WI38 (cell line): ENCODE measurements around the gene PCDHB11.
"Not testable (repeated sequence)": the region's sequence is repeated elsewhere in the genome, so short reads cannot be mapped to it uniquely, and the experiment has no call there.

Experiments used
- H3K4me3 ChIP-seq: 2 replicates; pipeline ENCODE4 v1.5.1; 2011; ENCODE audit warnings: low read depth, mild to moderate bottlenecking, control low read depth, low read length
- TF ChIP-seq, protein P1 (sequence below): IDR thresholded peaks from 2 replicates; pipeline ENCODE4 v1.5.1; 2012; ENCODE audit warnings: low read depth, mild to moderate bottlenecking, control low read depth, low read length

PCDHB11 gene

DNA sequence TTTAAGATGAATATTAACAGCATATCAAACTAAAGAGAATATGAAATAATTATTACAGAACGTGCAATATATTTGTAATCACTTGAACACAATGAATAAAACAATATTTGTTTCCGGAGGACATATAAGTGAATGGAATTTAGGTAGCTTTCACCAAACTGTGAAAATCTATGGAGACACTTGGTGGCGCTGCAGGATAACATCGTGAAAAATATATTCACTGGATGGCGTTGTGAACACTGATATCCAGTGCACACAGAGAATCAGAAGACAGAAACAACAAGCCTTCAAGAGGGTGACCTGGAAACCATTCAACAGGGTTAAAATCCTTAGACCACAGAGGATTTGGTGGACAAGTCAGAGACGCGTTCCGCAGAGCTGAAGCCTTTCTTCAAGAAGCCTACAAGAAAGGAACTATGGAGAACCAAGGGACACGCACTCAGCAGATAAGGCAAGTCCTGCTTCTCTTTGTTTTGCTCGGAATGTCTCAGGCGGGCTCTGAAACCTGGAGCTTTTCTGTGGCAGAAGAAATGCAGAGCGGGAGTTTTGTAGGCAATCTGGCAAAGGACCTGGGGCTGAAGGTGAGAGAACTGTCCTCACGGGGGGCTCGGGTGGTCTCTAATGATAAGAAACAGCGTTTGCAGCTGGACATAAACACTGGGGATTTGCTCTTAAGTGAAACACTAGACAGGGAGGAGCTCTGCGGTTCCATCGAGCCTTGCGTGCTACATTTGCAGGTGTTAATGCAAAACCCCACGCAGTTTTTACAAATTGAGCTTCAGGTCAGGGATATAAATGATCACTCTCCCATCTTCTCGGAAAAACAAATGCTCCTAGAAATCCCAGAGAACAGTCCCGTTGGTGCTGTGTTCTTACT is at the start of gene PCDHB11:
TSS of gene PCDHB11 (plus strand) at position 269 of the 877 bp plus-strand sequence. CDS start at position 417, 148 bp downstream.
- TF ChIP-seq, protein P1, sequence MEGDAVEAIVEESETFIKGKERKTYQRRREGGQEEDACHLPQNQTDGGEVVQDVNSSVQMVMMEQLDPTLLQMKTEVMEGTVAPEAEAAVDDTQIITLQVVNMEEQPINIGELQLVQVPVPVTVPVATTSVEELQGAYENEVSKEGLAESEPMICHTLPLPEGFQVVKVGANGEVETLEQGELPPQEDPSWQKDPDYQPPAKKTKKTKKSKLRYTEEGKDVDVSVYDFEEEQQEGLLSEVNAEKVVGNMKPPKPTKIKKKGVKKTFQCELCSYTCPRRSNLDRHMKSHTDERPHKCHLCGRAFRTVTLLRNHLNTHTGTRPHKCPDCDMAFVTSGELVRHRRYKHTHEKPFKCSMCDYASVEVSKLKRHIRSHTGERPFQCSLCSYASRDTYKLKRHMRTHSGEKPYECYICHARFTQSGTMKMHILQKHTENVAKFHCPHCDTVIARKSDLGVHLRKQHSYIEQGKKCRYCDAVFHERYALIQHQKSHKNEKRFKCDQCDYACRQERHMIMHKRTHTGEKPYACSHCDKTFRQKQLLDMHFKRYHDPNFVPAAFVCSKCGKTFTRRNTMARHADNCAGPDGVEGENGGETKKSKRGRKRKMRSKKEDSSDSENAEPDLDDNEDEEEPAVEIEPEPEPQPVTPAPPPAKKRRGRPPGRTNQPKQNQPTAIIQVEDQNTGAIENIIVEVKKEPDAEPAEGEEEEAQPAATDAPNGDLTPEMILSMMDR, result peak; percentile 18; the same call in 1 of the 2 replicates
- H3K4me3 ChIP-seq, result peak within 1 kb of the TSS; percentile 46

DNA sequence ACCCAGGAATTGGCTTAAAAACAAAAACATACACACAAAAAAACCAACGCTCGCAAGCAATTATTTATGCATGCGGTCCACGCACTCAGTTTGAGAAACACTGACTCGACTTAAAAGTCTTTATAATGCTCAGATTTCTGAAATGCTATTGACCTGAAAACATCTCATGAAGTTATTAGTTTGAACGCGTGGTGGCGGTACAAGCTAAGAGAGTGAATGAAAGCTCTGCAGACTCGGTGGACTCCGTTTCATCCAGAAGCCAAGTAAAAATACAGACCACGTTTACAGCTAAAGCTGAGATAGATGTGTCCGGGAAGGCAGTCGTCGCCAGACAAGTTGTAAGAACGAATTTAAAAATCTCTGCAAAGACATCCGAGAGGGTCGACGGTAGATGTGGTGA is 49.6 kb upstream of the PCDHB11 start, which contains the start of gene PCDHB6:
TSS of gene PCDHB6 (plus strand) at position 246 of the 400 bp plus-strand sequence. CDS start 201 bp downstream, outside the sequence.
- peak within 1 kb of the TSS; percentile 34 for H3K4me3 ChIP-seq
- TF ChIP-seq, protein P1, result 0 out of 2 replicates have a peak, but pooled peaks have one; percentile 13

DNA sequence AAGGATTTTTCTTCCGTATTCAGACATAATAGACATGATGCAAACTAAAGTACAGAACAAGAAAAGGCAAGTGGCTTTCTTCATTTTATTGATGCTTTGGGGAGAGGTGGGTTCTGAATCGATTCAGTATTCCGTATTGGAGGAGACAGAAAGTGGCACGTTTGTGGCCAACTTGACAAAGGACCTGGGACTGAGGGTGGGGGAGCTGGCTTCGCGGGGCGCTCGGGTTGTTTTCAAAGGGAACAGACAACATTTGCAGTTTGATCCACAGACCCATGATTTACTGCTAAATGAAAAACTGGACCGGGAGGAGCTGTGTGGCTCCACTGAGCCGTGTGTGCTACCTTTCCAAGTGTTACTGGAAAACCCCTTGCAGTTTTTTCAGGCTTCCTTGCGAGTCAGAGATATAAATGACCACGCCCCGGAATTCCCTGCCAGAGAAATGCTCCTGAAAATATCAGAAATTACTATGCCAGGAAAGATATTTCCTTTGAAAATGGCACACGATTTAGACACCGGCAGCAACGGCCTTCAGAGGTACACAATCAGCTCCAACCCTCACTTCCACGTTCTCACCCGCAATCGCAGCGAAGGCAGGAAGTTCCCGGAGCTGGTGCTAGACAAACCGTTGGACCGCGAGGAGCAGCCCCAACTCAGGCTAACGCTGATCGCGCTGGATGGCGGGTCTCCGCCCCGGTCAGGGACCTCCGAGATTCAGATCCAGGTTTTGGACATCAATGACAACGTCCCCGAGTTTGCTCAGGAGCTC is 49.0 kb upstream of the PCDHB11 start:
- H3K4me3 ChIP-seq, result peak overlapping the region; percentile 34
- TF ChIP-seq, protein P1, result no peak

DNA sequence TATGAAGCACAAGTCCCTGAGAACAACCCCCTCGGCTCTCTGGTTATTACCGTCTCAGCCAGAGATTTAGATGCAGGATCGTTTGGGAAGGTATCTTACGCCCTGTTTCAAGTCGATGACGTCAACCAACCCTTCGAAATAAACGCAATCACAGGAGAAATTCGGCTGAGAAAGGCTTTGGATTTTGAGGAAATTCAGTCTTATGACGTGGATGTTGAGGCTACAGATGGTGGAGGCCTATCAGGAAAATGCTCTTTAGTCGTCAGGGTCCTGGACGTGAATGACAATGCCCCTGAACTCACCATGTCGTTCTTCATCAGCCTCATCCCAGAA is 48.5 kb upstream of the PCDHB11 start:
- TF ChIP-seq, protein P1, result no peak
- no peak overlapping the region for H3K4me3 ChIP-seq

DNA sequence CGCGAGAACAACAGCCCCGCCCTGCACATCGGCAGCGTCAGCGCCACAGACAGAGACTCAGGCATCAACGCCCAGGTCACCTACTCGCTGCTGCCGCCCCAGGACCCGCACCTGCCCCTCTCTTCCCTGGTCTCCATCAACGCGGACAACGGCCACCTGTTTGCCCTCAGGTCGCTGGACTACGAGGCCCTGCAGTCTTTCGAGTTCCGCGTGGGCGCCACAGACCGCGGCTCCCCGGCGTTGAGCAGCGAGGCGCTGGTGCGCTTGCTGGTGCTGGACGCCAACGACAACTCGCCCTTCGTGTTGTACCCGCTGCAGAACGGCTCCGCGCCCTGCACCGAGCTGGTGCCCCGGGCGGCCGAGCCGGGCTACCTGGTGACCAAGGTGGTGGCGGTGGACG is 47.8 kb upstream of the PCDHB11 start:
- not testable (repeated sequence) for H3K4me3 ChIP-seq

DNA sequence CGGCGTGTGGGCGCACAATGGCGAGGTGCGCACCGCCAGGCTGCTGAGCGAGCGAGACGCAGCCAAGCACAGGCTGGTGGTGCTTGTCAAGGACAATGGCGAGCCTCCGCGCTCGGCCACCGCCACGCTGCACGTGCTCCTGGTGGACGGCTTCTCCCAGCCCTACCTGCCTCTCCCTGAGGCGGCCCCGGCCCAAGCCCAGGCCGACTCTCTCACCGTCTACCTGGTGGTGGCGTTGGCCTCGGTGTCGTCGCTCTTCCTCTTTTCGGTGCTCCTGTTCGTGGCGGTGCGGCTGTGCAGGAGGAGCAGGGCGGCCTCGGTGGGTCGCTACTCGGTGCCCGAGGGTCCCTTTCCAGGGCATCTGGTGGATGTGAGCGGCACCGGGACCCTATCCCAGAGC is 47.3 kb upstream of the PCDHB11 start:
- H3K4me3 ChIP-seq, result not testable (repeated sequence)

DNA sequence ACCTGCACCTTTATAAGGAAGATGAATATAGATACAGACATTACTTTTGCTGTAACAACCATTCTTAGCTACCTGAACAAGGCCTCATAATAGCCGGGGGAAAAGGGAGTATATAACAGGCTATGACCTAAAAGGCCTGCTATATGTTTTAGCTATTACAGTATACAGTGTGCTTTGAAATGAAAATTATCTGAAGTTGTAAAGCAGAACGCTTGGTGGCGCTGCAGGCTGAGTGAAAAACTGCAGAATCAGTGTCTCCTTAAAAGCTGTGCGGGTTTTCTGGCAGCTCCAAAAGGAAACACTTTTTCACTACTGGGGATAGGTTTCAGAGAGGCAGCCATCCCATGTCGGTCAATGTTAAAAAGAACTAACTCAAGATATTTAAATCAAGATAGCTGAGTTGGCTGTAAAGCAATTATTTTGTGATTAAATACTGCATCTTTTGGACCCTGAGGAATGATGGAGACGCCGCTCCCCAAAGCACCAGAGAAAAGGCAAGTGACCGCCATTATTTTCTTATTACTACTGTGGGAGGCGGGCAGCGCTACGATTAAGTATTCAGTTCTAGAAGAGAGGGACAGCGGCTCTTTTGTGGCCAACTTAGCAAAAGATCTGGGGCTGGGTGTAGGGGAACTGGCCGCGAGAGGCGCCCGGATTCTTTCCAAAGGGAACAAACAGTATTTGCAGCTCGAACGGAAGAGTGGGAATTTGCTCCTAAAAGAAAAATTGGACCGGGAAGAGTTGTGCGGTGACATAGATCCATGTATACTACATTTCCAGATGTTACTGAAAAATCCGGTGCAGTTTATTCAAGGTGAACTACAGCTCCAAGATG is 43.7 kb upstream of the PCDHB11 start:
- H3K4me3 ChIP-seq, result no peak overlapping the region
- TF ChIP-seq, protein P1, result no peak

DNA sequence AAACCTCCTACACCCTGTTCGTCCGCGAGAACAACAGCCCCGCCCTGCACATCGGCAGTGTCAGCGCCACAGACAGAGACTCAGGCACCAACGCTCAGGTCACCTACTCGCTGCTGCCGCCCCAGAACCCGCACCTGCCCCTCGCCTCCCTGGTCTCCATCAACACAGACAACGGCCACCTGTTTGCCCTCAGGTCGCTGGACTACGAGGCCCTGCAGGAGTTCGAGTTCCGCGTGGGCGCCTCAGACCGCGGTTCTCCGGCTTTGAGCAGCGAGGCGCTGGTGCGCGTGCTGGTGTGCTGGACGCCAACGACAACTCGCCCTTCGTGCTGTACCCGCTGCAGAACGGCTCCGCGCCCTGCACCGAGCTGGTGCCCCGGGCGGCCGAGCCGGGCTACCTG is 42.1 kb upstream of the PCDHB11 start:
- H3K4me3 ChIP-seq, result not testable (repeated sequence)

DNA sequence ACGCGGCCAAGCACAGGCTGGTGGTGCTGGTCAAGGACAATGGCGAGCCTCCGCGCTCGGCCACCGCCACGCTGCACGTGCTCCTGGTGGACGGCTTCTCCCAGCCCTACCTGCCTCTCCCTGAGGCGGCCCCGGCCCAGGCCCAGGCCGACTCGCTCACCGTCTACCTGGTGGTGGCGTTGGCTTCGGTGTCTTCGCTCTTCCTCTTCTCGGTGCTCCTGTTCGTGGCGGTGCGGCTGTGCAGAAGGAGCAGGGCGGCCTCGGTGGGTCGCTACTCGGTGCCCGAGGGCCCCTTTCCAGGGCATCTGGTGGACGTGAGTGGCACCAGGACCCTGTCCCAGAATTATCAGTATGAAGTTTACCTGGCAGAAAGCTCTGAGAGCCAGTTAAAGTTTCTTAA is 41.5 kb upstream of the PCDHB11 start:
- H3K4me3 ChIP-seq, result not testable (repeated sequence)
